Uterus (tissue), 4 donors: ENCODE data around the gene SBNO2. TPM values are rescaled to one million over a fixed set of nuclear protein-coding genes. Genes with fewer than 3 reads are reported as not detected.

Source experiments
- DNase-seq, 2 donors: peaks; one replicate each; pipeline ENCODE4 v3.0.0-alpha.2; 2019 to 2020
- H3K27ac ChIP-seq, 2 donors: fragments of 200-600 bp; sonication (generic); 1 replicate in 1 of 2; 2 replicates in 1 of 2; pipeline ENCODE4 v1.5.1; 2016 to 2018
- H3K27me3 ChIP-seq, 2 donors: fragments of 200-600 bp; sonication (generic); one replicate each; pipeline ENCODE4 v1.5.1; 2018 to 2019; ENCODE audit warnings: control low read depth in 1 of 2
- H3K36me3 ChIP-seq, 2 donors: fragments of 200-600 bp; sonication (generic); one replicate each; pipeline ENCODE4 v1.5.1; 2019; ENCODE audit warnings: control low read depth in 1 of 2
- H3K4me1 ChIP-seq, 2 donors: fragments of 200-600 bp; sonication (generic); one replicate each; pipeline ENCODE4 v1.5.1; 2018 to 2019; ENCODE audit warnings: control low read depth in 1 of 2
- H3K4me3 ChIP-seq, 2 donors: fragments of 200-600 bp; sonication (generic); 1 replicate in 1 of 2; 2 replicates in 1 of 2; pipeline ENCODE4 v1.5.1; 2018 to 2019; ENCODE audit warnings: mild to moderate bottlenecking in 1 of 2
- H3K9me3 ChIP-seq, 2 donors: fragments of 200-600 bp; sonication (generic); one replicate each; pipeline ENCODE4 v1.5.1; 2019; ENCODE audit warnings: control low read depth in 1 of 2
- POLR2A ChIP-seq, 2 donors: fragments of 450-650 bp; IDR thresholded peaks; one replicate each; pipeline ENCODE4 v1.6.1; 2016; ENCODE audit warnings: antibody characterized with exemption in 2 of 2, mild to moderate bottlenecking in 1 of 2, moderate library complexity in 1 of 2
- intact Hi-C: fragments of 100-400 bp; cut with DNase I; formaldehyde crosslinking; loops from one replicate; pipeline ENCODE4 v1.15.1; 2023; ENCODE audit warnings: low total_unique reads
- total RNA-seq, 4 donors: library from RNA; depleted of rRNA in 3 of 4; stranded (reverse); fragments of >200 nt in 3 of 4; gene quantifications; one replicate each; pipeline versions ENCODE4 v1.1.0 to v1.2.4, GENCODE V29; 2014 to 2023
- TF ChIP-seq, protein P1 (sequence below), 4 experiments: fragments of 200-600 bp in 2 of 4; fragments of 450-650 bp in 2 of 4; sonication (generic) in 2 of 4; IDR thresholded peaks; one replicate each; pipeline ENCODE4 v1.5.1; 2016 to 2019; ENCODE audit warnings: antibody characterized with exemption in 4 of 4, mild to moderate bottlenecking in 2 of 4, moderate library complexity in 1 of 4
- donor health status: DM: yes; HTN: yes; CAD: no.

The SBNO2 gene
- total RNA-seq, 4 donors from 2014 or later, result 4.4 to 107 (median 10.7) TPM

- H3K27me3 ChIP-seq, result no peaks in the 10 kb centered on the region
- TF ChIP-seq, protein P1, sequence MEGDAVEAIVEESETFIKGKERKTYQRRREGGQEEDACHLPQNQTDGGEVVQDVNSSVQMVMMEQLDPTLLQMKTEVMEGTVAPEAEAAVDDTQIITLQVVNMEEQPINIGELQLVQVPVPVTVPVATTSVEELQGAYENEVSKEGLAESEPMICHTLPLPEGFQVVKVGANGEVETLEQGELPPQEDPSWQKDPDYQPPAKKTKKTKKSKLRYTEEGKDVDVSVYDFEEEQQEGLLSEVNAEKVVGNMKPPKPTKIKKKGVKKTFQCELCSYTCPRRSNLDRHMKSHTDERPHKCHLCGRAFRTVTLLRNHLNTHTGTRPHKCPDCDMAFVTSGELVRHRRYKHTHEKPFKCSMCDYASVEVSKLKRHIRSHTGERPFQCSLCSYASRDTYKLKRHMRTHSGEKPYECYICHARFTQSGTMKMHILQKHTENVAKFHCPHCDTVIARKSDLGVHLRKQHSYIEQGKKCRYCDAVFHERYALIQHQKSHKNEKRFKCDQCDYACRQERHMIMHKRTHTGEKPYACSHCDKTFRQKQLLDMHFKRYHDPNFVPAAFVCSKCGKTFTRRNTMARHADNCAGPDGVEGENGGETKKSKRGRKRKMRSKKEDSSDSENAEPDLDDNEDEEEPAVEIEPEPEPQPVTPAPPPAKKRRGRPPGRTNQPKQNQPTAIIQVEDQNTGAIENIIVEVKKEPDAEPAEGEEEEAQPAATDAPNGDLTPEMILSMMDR (IDR thresholded peaks at IDR 0.05), result no peak
- no peak for TF ChIP-seq POLR2A (IDR thresholded peaks at IDR 0.05)
- no peak overlapping the region for H3K4me3 ChIP-seq
- no peaks in the 10 kb centered on the region for H3K36me3 ChIP-seq
- H3K4me1 ChIP-seq, result peaks cover 0 to 7% of the 10 kb centered on the region in 2 donors
- DNase-seq, result no peak
- intact Hi-C loops, result no loop called here
- H3K9me3 ChIP-seq, result no peaks in the 10 kb centered on the region
- H3K27ac ChIP-seq, result no peak overlapping the region
Measured at GRCh38 chr19:1126984-1127760, 46.9 kb downstream of the SBNO2 start.

- intact Hi-C loops, result no loop called here
- Histone ChIP-seq H3K4me1 (no peaks in the 10 kb centered on the region), H3K9me3 (no peaks in the 10 kb centered on the region), H3K27me3 (no peaks in the 10 kb centered on the region), H3K27ac (no peak overlapping the region), H3K36me3 (no peaks in the 10 kb centered on the region), H3K4me3 (no peak overlapping the region)
- TF ChIP-seq POLR2A (IDR thresholded peaks at IDR 0.05), result no peak
- TF ChIP-seq, protein P1 (IDR thresholded peaks at IDR 0.05), result no peak
- DNase-seq, result no peak
Measured at GRCh38 chr19:1125601-1126467, 48.2 kb downstream of the SBNO2 start.

- no peaks in the 10 kb centered on the region for H3K9me3 ChIP-seq
- no peak overlapping the region for H3K27ac ChIP-seq
- DNase-seq, result no peak
- H3K27me3 ChIP-seq, result no peaks in the 10 kb centered on the region
- intact Hi-C loops, result no loop called here
- no peaks in the 10 kb centered on the region for H3K4me1 ChIP-seq
- H3K4me3 ChIP-seq, result no peak overlapping the region
- H3K36me3 ChIP-seq, result no peaks in the 10 kb centered on the region
- TF ChIP-seq POLR2A (IDR thresholded peaks at IDR 0.05), result no peak
- TF ChIP-seq, protein P1 (IDR thresholded peaks at IDR 0.05), result no peak
Measured at GRCh38 chr19:1123885-1124677, 50.0 kb downstream of the SBNO2 start.

DNA sequence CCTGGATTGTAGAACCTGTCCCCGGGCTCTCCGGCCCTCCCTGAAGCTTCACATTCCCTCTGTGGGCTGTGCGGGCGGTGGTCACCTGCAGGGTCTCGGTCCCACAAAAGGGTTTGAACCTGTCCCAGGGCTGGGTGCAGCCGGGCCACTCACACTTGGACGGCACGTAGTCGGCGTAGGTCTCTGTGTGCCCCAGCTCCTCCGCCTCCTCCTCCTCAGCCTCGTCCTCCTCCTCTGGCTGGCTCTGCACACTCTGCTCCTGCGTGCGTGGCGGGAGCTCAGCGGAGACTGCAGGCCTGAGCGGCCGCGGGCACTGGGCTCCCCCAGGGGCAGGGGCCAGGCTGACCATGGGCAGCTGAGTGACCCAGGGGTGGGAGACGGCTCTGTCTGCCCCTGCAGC is 50.7 kb downstream of the SBNO2 start:
- Histone ChIP-seq H3K4me1 (no peaks in the 10 kb centered on the region), H3K9me3 (no peaks in the 10 kb centered on the region), H3K27me3 (no peaks in the 10 kb centered on the region), H3K27ac (no peak overlapping the region), H3K36me3 (no peaks in the 10 kb centered on the region), H3K4me3 (no peak overlapping the region)
- intact Hi-C loops, result no loop called here
- no peak for DNase-seq
- no peak for TF ChIP-seq POLR2A (IDR thresholded peaks at IDR 0.05)
- TF ChIP-seq, protein P1 (IDR thresholded peaks at IDR 0.05), result no peak
